Lower leg skin (tissue), 3 donors: ENCODE results near the gene C1orf167.

Experiments used
- CTCF ChIP-seq, 3 donors: fragments of 450-650 bp; IDR thresholded peaks; one replicate each; pipeline ENCODE4 v1.5.1; 2016; ENCODE audit warnings: antibody characterized with exemption in 3 of 3, mild to moderate bottlenecking in 3 of 3, moderate library complexity in 2 of 3
- POLR2A ChIP-seq, 2 donors: fragments of 450-650 bp; IDR thresholded peaks; one replicate each; pipeline ENCODE4 v1.6.1; 2016 to 2017; ENCODE audit warnings: antibody characterized with exemption in 2 of 2, mild to moderate bottlenecking in 1 of 2, moderate library complexity in 1 of 2

- TF ChIP-seq CTCF (IDR thresholded peaks at IDR 0.05) (no peak), POLR2A (IDR thresholded peaks at IDR 0.05) (no peak)
Measured at GRCh38 chr1:11727119-11727518, 34.9 kb upstream of the C1orf167 start.
